K562 (cell line): ENCODE data around the gene GNAI3. TPM values are rescaled to one million over a fixed set of nuclear protein-coding genes. Genes with fewer than 3 reads are reported as not detected.
A peak's percentile ranks its signal among the peaks of the same experiment; 100 is the strongest.

Source experiments
- ASH1L ChIP-seq: fragments of 450-650 bp; IDR thresholded peaks from 2 replicates; pipeline ENCODE4 v1.6.1; 2018; ENCODE audit warnings: borderline replicate concordance, mild to moderate bottlenecking, low read depth; ENCODE audit not compliant: partially characterized antibody
- BDP1 ChIP-seq: IDR thresholded peaks from 3 replicates; pipeline ENCODE4 v1.6.1; 2011; ENCODE audit not compliant: insufficient read length, insufficient read depth
- C11orf30 ChIP-seq: fragments of 450-650 bp; IDR thresholded peaks from 2 replicates; pipeline ENCODE4 v1.6.1; 2016; ENCODE audit warnings: low read depth, mild to moderate bottlenecking
- CCNT2 ChIP-seq: IDR thresholded peaks from 2 replicates; pipeline ENCODE4 v1.6.1; 2011; ENCODE audit warnings: borderline replicate concordance, low read depth, mild to moderate bottlenecking, moderate library complexity, mixed read lengths, low read length; ENCODE audit not compliant: insufficient read length; ENCODE audit errors: extremely low read depth
- CSDE1 ChIP-seq, 2 experiments: fragments of 450-650 bp; IDR thresholded peaks; 2 replicates each; pipeline ENCODE4 v1.6.1; 2016; ENCODE audit warnings: mild to moderate bottlenecking in 1 of 2
- EZH2 ChIP-seq: IDR thresholded peaks from 2 replicates; pipeline ENCODE4 v1.6.1; 2012; ENCODE audit warnings: low read depth, mild to moderate bottlenecking, inconsistent platforms, low read length, borderline replicate concordance
- ILF3 ChIP-seq: fragments of 450-650 bp; IDR thresholded peaks from 2 replicates; pipeline ENCODE4 v1.6.1; 2018; ENCODE audit warnings: antibody characterized with exemption, mild to moderate bottlenecking, moderate library complexity, borderline replicate concordance
- IRF9 ChIP-seq: fragments of 450-650 bp; IDR thresholded peaks from 2 replicates; pipeline ENCODE4 v1.6.1; 2016; ENCODE audit warnings: missing biosample characterization, missing genetic modification characterization
- KLF1 ChIP-seq: fragments of 450-650 bp; IDR thresholded peaks from 2 replicates; pipeline ENCODE4 v1.6.1; 2016; ENCODE audit warnings: missing genetic modification characterization, missing compliant biosample characterization
- LEF1 ChIP-seq: fragments of 450-650 bp; IDR thresholded peaks from 2 replicates; pipeline ENCODE4 v1.6.1; 2016; ENCODE audit warnings: mild to moderate bottlenecking
- PHF8 ChIP-seq: fragments of 200-600 bp; sonication (generic); IDR thresholded peaks from 2 replicates; pipeline ENCODE4 v1.6.1; 2012; ENCODE audit warnings: mixed run types, mild to moderate bottlenecking, inconsistent platforms, low read length, moderate library complexity, borderline replicate concordance
- PHTF2 ChIP-seq: fragments of 250-450 bp; sonication (Bioruptor Pico); IDR thresholded peaks from 2 replicates; pipeline ENCODE4 v1.5.0; 2021; ENCODE audit warnings: mild to moderate bottlenecking
- RBM34 ChIP-seq: fragments of 200-400 bp; formaldehyde crosslinking; IDR thresholded peaks from 2 replicates; pipeline ENCODE4 v1.6.1; 2018; ENCODE audit warnings: low read length, borderline replicate concordance; ENCODE audit not compliant: insufficient read depth
- SMAD2 ChIP-seq: fragments of 150-350 bp; IDR thresholded peaks from 2 replicates; pipeline ENCODE4 v1.6.1; 2014; ENCODE audit warnings: low read depth, mild to moderate bottlenecking, low read length
- USF2 ChIP-seq: sonication (generic); formaldehyde crosslinking; IDR thresholded peaks from 2 replicates; pipeline ENCODE4 v1.5.0; 2020; ENCODE audit warnings: missing genetic modification reagents
- ZBTB26 ChIP-seq: fragments of 450-650 bp; formaldehyde crosslinking; IDR thresholded peaks from 2 replicates; pipeline ENCODE4 v1.4.0; 2022; ENCODE audit warnings: missing genetic modification characterization
- ZBTB49 ChIP-seq: sonication (generic); formaldehyde crosslinking; IDR thresholded peaks from 2 replicates; pipeline ENCODE4 v1.8.0; 2022; ENCODE audit warnings: missing genetic modification reagents, mild to moderate bottlenecking, borderline replicate concordance
- ZNF124 ChIP-seq: sonication (generic); formaldehyde crosslinking; IDR thresholded peaks from 2 replicates; pipeline ENCODE4 v1.8.1; 2022; ENCODE audit warnings: missing genetic modification reagents
- ZNF263 ChIP-seq: sonication (generic); formaldehyde crosslinking; IDR thresholded peaks from 2 replicates; pipeline ENCODE4 v1.8.0; 2022; ENCODE audit warnings: mild to moderate bottlenecking, missing genetic modification reagents, borderline replicate concordance
- polyA plus RNA-seq, 8 experiments: library from polyadenylated mRNA; depleted of rRNA in 4 of 8; stranded (reverse) in 5 of 8; unstranded in 3 of 8; fragments of >200 nt; fragmentation: Nextera tagmentation in 2 of 8; fragmentation: Illumina TruSeq in 1 of 8; extraction: Ambion mirVana in 2 of 8; extraction: Trizol in 1 of 8; gene quantifications; 2 replicates each; pipeline versions ENCODE4 v1.2.1 to v1.2.3, GENCODE V29; 2011 to 2014; ENCODE audit warnings: inconsistent platforms in 1 of 8, missing spikeins in 1 of 8
- total RNA-seq, 7 experiments: library from RNA; depleted of rRNA in 6 of 7; stranded (reverse); fragments of >200 nt in 6 of 7; fragmentation: Illumina TruSeq in 2 of 7; extraction: Trizol in 2 of 7; gene quantifications; 2 replicates each; pipeline versions ENCODE4 v1.2.1 to v1.2.3, GENCODE V29; 2011 to 2021; ENCODE audit warnings: low replicate concordance in 1 of 7
- TF ChIP-seq, protein P1 (sequence below): sonication (generic); formaldehyde crosslinking; IDR thresholded peaks from 2 replicates; pipeline ENCODE4 v1.8.1; 2023; ENCODE audit warnings: mild to moderate bottlenecking, missing genetic modification reagents, moderate library complexity

The GNAI3 gene
- total and polyA plus RNA-seq, 9 of the 15 experiments (the other 6 are each of a cell fraction or from before 2014, with no cell fraction given), result 6.3 to 13.2 (median 8.9) TPM

GRCh38 chr1:109548321-109549267 lies at the start of gene GNAI3 (continued):
- TF ChIP-seq ZNF124, result 0 out of 2 replicates have a peak, but pooled peaks have one; percentile 52
- TF ChIP-seq SMAD2, result no peak
- peak; percentile 95 for TF ChIP-seq KLF1
- peak; percentile 65 for TF ChIP-seq C11orf30
- TF ChIP-seq ZNF263 (CRISPR knock-in tag), result peak; percentile 48; the same call in 1 of the 2 replicates
- no peak for TF ChIP-seq CSDE1 (IDR thresholded peaks at IDR 0.05)
- no peak for TF ChIP-seq ILF3
- peak; percentile 66 for TF ChIP-seq CCNT2
- peak; percentile 10 for TF ChIP-seq LEF1
- peak; percentile 74 for TF ChIP-seq USF2 (CRISPR knock-in tag)
- TF ChIP-seq, protein P1, sequence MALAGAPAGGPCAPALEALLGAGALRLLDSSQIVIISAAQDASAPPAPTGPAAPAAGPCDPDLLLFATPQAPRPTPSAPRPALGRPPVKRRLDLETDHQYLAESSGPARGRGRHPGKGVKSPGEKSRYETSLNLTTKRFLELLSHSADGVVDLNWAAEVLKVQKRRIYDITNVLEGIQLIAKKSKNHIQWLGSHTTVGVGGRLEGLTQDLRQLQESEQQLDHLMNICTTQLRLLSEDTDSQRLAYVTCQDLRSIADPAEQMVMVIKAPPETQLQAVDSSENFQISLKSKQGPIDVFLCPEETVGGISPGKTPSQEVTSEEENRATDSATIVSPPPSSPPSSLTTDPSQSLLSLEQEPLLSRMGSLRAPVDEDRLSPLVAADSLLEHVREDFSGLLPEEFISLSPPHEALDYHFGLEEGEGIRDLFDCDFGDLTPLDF, result peak; percentile 71; the same call in 1 of the 2 replicates
- TF ChIP-seq ZBTB26 (CRISPR knock-in tag), result 0 out of 2 replicates have a peak, but pooled peaks have one; percentile 8
- TF ChIP-seq EZH2, result no peak
- TF ChIP-seq ZBTB49 (CRISPR knock-in tag), result no peak
- no peak for TF ChIP-seq IRF9 (tag)
- no peak for TF ChIP-seq RBM34
- peak; percentile 98 for TF ChIP-seq PHF8
- TF ChIP-seq PHTF2, result no peak
- TF ChIP-seq ASH1L, result peak; percentile 28
- no peak for TF ChIP-seq BDP1
